Measurements from ENCODE around the gene FALEC.
A peak's percentile ranks its signal among the peaks of the same experiment; 100 is the strongest.

Gene FALEC

GRCh38 chr1:150486966-150487762 lies 28.4 kb upstream of the FALEC start, which contains the start of gene TARS2:
Gene TARS2, plus strand, starts transcription at chr1:150487419. Its CDS starts 32 bp downstream, at chr1:150487451.
- H3K4me3 ChIP-seq (ENCODE audit: control insufficient read depth, low read depth, low read length) = peak within 1 kb of the TSS; percentile 83
- peak; percentile 97 for DNase-seq (ENCODE audit: low read depth)
- TF ChIP-seq, protein P1, sequence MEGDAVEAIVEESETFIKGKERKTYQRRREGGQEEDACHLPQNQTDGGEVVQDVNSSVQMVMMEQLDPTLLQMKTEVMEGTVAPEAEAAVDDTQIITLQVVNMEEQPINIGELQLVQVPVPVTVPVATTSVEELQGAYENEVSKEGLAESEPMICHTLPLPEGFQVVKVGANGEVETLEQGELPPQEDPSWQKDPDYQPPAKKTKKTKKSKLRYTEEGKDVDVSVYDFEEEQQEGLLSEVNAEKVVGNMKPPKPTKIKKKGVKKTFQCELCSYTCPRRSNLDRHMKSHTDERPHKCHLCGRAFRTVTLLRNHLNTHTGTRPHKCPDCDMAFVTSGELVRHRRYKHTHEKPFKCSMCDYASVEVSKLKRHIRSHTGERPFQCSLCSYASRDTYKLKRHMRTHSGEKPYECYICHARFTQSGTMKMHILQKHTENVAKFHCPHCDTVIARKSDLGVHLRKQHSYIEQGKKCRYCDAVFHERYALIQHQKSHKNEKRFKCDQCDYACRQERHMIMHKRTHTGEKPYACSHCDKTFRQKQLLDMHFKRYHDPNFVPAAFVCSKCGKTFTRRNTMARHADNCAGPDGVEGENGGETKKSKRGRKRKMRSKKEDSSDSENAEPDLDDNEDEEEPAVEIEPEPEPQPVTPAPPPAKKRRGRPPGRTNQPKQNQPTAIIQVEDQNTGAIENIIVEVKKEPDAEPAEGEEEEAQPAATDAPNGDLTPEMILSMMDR (IDR thresholded peaks at IDR 0.05; ENCODE audit: control insufficient read depth, insufficient read depth, low read depth, low read length, missing control alignments) = peak; percentile 16

DNA sequence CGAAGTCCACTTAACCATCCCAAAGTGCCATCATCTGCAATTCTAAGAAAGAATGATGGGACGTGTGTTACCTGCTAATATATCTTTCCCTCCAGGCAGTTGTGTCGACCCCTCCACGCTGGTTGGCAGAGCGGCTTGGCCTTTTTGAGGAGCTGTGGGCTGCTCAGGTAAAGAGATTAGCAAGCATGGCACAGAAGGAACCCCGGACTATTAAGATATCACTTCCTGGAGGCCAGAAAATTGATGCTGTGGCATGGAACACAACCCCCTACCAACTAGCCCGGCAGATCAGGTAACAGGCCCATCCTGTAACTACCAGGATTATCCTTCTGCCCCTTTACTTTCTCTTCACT lies 27.8 kb upstream of the FALEC start:
- H3K4me3 ChIP-seq (ENCODE audit: control insufficient read depth, low read depth, low read length) = peak overlapping the region; percentile 83
- DNase-seq (ENCODE audit: low read depth) = no peak
- TF ChIP-seq, protein P1 (IDR thresholded peaks at IDR 0.05; ENCODE audit: control insufficient read depth, insufficient read depth, low read depth, low read length, missing control alignments) = no peak

GRCh38 chr1:150493175-150493574 lies 22.4 kb upstream of the FALEC start:
- no peak overlapping the region for H3K4me3 ChIP-seq (ENCODE audit: control insufficient read depth, low read depth, low read length)
- TF ChIP-seq, protein P1 (IDR thresholded peaks at IDR 0.05; ENCODE audit: control insufficient read depth, insufficient read depth, low read depth, low read length, missing control alignments) = no peak
- no peak for DNase-seq (ENCODE audit: low read depth)

GRCh38 chr1:150498342-150498741 lies 17.2 kb upstream of the FALEC start:
- H3K4me3 ChIP-seq (ENCODE audit: control insufficient read depth, low read depth, low read length) = no peak overlapping the region
- no peak for DNase-seq (ENCODE audit: low read depth)
- TF ChIP-seq, protein P1 (IDR thresholded peaks at IDR 0.05; ENCODE audit: control insufficient read depth, insufficient read depth, low read depth, low read length, missing control alignments) = no peak

- no peak overlapping the region for H3K4me3 ChIP-seq (ENCODE audit: control insufficient read depth, low read depth, low read length)
- TF ChIP-seq, protein P1 (IDR thresholded peaks at IDR 0.05; ENCODE audit: control insufficient read depth, insufficient read depth, low read depth, low read length, missing control alignments) = no peak
- no peak for DNase-seq (ENCODE audit: low read depth)
Measured at GRCh38 chr1:150505431-150505830, 10.1 kb upstream of the FALEC start.

- peak within 1 kb of the TSS; percentile 64 for H3K4me3 ChIP-seq (ENCODE audit: control insufficient read depth, low read depth, low read length)
- TF ChIP-seq, protein P1 (IDR thresholded peaks at IDR 0.05; ENCODE audit: control insufficient read depth, insufficient read depth, low read depth, low read length, missing control alignments) = no peak
- DNase-seq (ENCODE audit: low read depth) = no peak
Measured at GRCh38 chr1:150507912-150508864, 7.4 kb upstream of the FALEC start, which contains the start of gene ECM1. Gene ECM1, plus strand, starts transcription at chr1:150508109. Its CDS starts 101 bp downstream, at chr1:150508210.
